T1000 (cell line): Measurements from ENCODE around the gene FAM81A.
"Not testable (repeated sequence)": the region's sequence is repeated elsewhere in the genome, so short reads cannot be mapped to it uniquely, and the experiment has no call there.

Experiments used
- DNase-seq: peaks from one replicate; lab custom pipeline; 2025; ENCODE audit warnings: mixed read lengths; lab: John Stamatoyannopoulos, UW

FAM81A gene

GRCh38 chr15:59485036-59485435, 47.0 kb downstream of the FAM81A start:
- DNase-seq = no peak

- DNase-seq = not testable (repeated sequence)
These were observed 51.5 kb downstream of the FAM81A start for GRCh38 chr15:59489485-59489884.

GRCh38 chr15:59491062-59491461, 53.1 kb downstream of the FAM81A start:
- DNase-seq = no peak

GRCh38 chr15:59492389-59493377, 54.7 kb downstream of the FAM81A start:
- DNase-seq = peak; percentile 43

GRCh38 chr15:59501597-59501996, 63.6 kb downstream of the FAM81A start:
- peak; percentile 10 for DNase-seq

- no peak for DNase-seq
These were observed 77.2 kb downstream of the FAM81A start for GRCh38 chr15:59515190-59515589.

GRCh38 chr15:59516655-59517461, 78.9 kb downstream of the FAM81A start:
- DNase-seq = no peak

- DNase-seq = no peak
These were observed 81.3 kb downstream of the FAM81A start for GRCh38 chr15:59519329-59519728.

GRCh38 chr15:59521443-59521842, 83.5 kb downstream of the FAM81A start:
- no peak for DNase-seq

GRCh38 chr15:59522988-59523461, 85.0 kb downstream of the FAM81A start:
- DNase-seq = no peak

- no peak for DNase-seq
These were observed 85.7 kb downstream of the FAM81A start for GRCh38 chr15:59523702-59524101.

- no peak for DNase-seq
These were observed 86.3 kb downstream of the FAM81A start for GRCh38 chr15:59524331-59524731.

- not testable (repeated sequence) for DNase-seq
These were observed 88.5 kb downstream of the FAM81A start for GRCh38 chr15:59526466-59526865.

GRCh38 chr15:59528429-59528828, 90.4 kb downstream of the FAM81A start:
- no peak for DNase-seq

- peak; percentile 80 for DNase-seq
These were observed 91.0 kb downstream of the FAM81A start for GRCh38 chr15:59528961-59529402.

GRCh38 chr15:59531066-59531675, 93.2 kb downstream of the FAM81A start:
- DNase-seq = no peak

GRCh38 chr15:59532770-59533379, 94.9 kb downstream of the FAM81A start:
- DNase-seq = no peak

- no peak for DNase-seq
These were observed 98.6 kb downstream of the FAM81A start for GRCh38 chr15:59536553-59536952.

GRCh38 chr15:59537403-59537802, 99.4 kb downstream of the FAM81A start:
- no peak for DNase-seq

GRCh38 chr15:59538494-59538893, 100.5 kb downstream of the FAM81A start:
- DNase-seq = no peak

- DNase-seq = no peak
These were observed 101.8 kb downstream of the FAM81A start for GRCh38 chr15:59539799-59540198.

- no peak for DNase-seq
These were observed 102.7 kb downstream of the FAM81A start for GRCh38 chr15:59540654-59541053.
